Measurements from ENCODE around the gene ACRV1.

Gene ACRV1

DNA sequence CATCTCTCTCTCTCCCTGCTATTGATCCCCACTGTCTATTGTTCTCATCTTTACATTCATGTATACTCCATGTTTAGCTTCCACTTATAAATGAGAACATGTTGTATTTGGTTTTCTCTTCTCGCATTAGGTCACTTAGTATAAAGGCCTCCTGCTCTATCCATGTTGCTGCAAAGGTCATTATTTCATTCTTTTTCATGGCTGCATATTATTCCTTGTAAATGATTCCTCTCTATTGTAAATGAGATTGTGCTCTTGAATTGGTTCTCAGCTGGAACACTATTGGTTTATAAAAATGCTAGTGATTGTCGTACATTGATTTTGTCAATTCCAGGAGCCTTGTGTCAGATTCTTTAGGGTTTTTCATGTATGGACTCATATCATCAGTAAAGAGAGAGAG, 13.5 kb downstream of the ACRV1 start:
- in situ Hi-C loops (cut with HindIII; ENCODE audit: low sequenced_read_pairs) = no loop called here
- no peak overlapping the region for H3K4me3 ChIP-seq (ENCODE audit: low read depth, low read length)
- TF ChIP-seq, protein P1, sequence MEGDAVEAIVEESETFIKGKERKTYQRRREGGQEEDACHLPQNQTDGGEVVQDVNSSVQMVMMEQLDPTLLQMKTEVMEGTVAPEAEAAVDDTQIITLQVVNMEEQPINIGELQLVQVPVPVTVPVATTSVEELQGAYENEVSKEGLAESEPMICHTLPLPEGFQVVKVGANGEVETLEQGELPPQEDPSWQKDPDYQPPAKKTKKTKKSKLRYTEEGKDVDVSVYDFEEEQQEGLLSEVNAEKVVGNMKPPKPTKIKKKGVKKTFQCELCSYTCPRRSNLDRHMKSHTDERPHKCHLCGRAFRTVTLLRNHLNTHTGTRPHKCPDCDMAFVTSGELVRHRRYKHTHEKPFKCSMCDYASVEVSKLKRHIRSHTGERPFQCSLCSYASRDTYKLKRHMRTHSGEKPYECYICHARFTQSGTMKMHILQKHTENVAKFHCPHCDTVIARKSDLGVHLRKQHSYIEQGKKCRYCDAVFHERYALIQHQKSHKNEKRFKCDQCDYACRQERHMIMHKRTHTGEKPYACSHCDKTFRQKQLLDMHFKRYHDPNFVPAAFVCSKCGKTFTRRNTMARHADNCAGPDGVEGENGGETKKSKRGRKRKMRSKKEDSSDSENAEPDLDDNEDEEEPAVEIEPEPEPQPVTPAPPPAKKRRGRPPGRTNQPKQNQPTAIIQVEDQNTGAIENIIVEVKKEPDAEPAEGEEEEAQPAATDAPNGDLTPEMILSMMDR (IDR thresholded peaks at IDR 0.05; ENCODE audit: low read depth, low read length, missing control alignments) = no peak
- no peak for DNase-seq (ENCODE audit: low read depth)

DNA sequence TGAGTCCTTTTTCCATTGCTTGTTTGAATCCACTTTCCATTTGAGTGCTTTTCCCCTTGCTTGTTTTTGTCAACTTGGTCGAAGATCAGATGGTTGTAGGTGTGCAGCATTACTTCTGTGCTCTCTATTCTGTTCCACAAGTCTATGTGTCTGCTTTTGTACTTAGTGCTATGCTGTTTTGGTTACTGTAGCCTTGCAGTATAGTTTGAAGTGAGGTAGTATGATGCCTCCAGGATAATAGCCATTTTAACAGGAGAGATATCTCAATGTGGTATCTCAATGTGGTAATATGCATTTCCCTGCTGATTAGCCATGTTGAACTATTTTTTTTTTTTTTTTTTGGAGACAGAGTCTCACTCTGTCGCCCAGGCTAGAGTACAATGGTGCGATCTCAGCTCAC, 16.7 kb downstream of the ACRV1 start:
- no peak overlapping the region for H3K4me3 ChIP-seq (ENCODE audit: low read depth, low read length)
- in situ Hi-C loops (cut with HindIII; ENCODE audit: low sequenced_read_pairs) = no loop called here
- no peak for DNase-seq (ENCODE audit: low read depth)
- TF ChIP-seq, protein P1 (IDR thresholded peaks at IDR 0.05; ENCODE audit: low read depth, low read length, missing control alignments) = no peak

DNA sequence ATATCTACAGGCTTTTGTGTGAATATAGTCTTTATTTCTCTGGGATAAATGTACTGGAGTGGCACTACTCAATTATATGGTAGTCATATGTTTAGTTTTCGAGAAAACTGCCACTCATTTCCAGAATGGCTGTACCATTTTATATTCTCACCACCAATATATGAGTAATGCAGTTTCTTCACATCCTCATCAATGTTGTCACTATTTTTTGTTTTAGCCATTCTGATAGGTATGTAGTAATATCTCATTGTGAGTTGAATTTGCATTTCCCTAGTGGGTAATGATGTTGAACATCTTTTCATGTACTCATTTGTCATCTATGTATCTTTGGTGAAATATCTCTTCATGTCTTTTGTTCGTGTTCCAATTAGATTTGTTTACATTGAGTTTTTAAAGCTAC, 18.0 kb downstream of the ACRV1 start:
- TF ChIP-seq, protein P1 (IDR thresholded peaks at IDR 0.05; ENCODE audit: low read depth, low read length, missing control alignments) = no peak
- no peak for DNase-seq (ENCODE audit: low read depth)
- H3K4me3 ChIP-seq (ENCODE audit: low read depth, low read length) = no peak overlapping the region
- in situ Hi-C loops (cut with HindIII; ENCODE audit: low sequenced_read_pairs) = no loop called here

DNA sequence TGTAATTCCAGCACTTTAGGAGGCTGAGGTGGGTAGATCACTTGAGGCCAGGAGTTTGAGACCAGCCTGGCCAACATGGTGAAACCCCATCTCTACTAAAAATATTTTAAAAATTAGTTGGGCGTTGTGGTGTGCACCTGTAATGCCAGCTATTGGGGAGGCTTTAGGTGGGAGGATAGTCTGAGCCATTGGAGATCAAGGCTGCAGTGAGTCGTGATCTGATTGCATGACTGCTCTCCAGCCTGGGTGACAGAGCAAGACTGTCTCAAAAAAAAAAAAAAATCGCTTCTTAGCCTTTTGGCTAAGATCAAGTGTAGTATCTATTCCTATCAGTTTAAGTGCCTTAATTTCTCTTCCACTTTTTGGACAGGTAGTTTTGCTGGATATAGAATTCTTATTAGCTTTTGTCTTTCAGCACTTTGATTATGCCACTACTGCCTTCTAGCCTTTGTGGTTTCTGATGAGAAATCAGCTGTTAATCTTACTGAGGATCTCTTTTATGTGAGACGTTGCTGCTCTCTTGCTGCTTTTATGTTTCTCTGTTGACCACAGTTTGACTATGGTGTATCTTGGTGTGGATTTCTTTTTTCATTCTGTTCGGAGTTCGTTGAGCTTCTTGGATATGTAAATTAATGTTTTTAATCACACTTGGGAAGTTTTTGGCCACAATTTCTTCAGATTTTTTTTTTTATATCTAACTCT, 31.0 kb downstream of the ACRV1 start:
- no peak for DNase-seq (ENCODE audit: low read depth)
- in situ Hi-C loops (cut with HindIII; ENCODE audit: low sequenced_read_pairs) = no loop called here
- no peak overlapping the region for H3K4me3 ChIP-seq (ENCODE audit: low read depth, low read length)
- TF ChIP-seq, protein P1 (IDR thresholded peaks at IDR 0.05; ENCODE audit: low read depth, low read length, missing control alignments) = no peak

DNA sequence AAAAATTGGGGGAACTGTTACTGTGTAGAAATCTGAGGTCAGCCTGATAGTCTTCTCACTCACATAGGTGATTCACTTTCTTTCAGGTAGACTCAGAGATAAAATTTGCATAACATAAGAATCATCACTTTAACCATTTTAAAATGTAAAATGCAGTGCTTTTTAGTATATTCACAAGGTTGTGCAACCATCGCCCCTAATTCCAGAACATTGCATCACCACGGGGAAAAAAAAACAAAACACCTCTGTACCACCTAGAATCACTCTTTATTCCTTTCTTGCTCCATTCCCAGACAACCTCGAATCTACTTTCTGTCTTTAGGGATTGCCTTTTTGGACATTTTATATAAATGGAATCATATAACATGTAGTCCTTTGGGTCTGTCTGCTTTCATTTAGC, 34.8 kb downstream of the ACRV1 start:
- H3K4me3 ChIP-seq (ENCODE audit: low read depth, low read length) = no peak overlapping the region
- TF ChIP-seq, protein P1 (IDR thresholded peaks at IDR 0.05; ENCODE audit: low read depth, low read length, missing control alignments) = no peak
- no peak for DNase-seq (ENCODE audit: low read depth)
- in situ Hi-C loops (cut with HindIII; ENCODE audit: low sequenced_read_pairs) = no loop called here

DNA sequence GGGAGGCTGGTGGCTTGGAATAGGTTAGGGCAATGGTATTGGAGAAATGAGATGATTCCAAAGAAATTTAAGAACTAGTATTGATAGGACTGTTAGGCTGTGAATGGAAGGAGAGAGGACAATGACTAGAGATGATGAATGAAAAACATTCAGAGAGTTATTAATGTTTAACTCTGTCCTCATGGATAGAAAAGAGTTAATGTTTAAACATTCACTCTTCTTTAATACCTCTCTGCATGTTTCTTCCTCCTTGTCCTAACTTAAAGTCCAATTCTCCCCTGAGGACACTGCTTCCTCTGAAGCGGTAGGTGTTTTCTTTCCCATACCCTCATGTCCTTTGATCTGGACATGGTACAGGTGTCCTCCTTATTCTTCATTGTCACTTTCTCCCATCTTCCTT, 42.3 kb downstream of the ACRV1 start:
- no peak overlapping the region for H3K4me3 ChIP-seq (ENCODE audit: low read depth, low read length)
- TF ChIP-seq, protein P1 (IDR thresholded peaks at IDR 0.05; ENCODE audit: low read depth, low read length, missing control alignments) = no peak
- in situ Hi-C loops (cut with HindIII; ENCODE audit: low sequenced_read_pairs) = no loop called here
- DNase-seq (ENCODE audit: low read depth) = no peak

All from astrocyte of the cerebellum (primary cell).